Central memory CD4-positive, alpha-beta T cell (primary cell): Measurements from ENCODE around the gene PIGU.
"Not testable (repeated sequence)": the region's sequence is repeated elsewhere in the genome, so short reads cannot be mapped to it uniquely, and the experiment has no call there.

Experiments used
- DNase-seq: peaks from one replicate; pipeline ENCODE4 v3.0.0; 2022
- total RNA-seq, 3 experiments: gene quantifications; one replicate each; lab custom pipeline; 2026; lab: John Stamatoyannopoulos, UW

PIGU gene
- 11.2 to 27.2 (median 15.4) reads per million in 3 experiments for total RNA-seq

GRCh38 chr20:34676642-34677373 lies at the start of gene PIGU:
PIGU (minus strand) TSS chr20:34677092; CDS start chr20:34677085, 7 bp downstream.
- peak; percentile 96 for DNase-seq

GRCh38 chr20:34724172-34724571 lies 47.3 kb upstream of the PIGU start:
- DNase-seq, result no peak

- not testable (repeated sequence) for DNase-seq
These were observed 45.7 kb upstream of the PIGU start for GRCh38 chr20:34722560-34722959.

- no peak for DNase-seq
These were observed 43.4 kb upstream of the PIGU start for GRCh38 chr20:34720266-34720665.

- not testable (repeated sequence) for DNase-seq
These were observed 42.5 kb upstream of the PIGU start for GRCh38 chr20:34719242-34720017.

- DNase-seq, result no peak
These were observed 40.6 kb upstream of the PIGU start for GRCh38 chr20:34717230-34718095.

GRCh38 chr20:34716921-34717229 lies 40.0 kb upstream of the PIGU start:
- no peak for DNase-seq

- no peak for DNase-seq
These were observed 38.5 kb upstream of the PIGU start for GRCh38 chr20:34715384-34715783.

- DNase-seq, result not testable (repeated sequence)
These were observed 37.1 kb upstream of the PIGU start for GRCh38 chr20:34713944-34714515.

- no peak for DNase-seq
These were observed 36.5 kb upstream of the PIGU start for GRCh38 chr20:34713194-34713943.

GRCh38 chr20:34712525-34713192 lies 35.8 kb upstream of the PIGU start:
- no peak for DNase-seq

GRCh38 chr20:34711813-34712430 lies 35.0 kb upstream of the PIGU start:
- no peak for DNase-seq

- no peak for DNase-seq
These were observed 34.1 kb upstream of the PIGU start for GRCh38 chr20:34710861-34711574.

GRCh38 chr20:34710568-34710839 lies 33.6 kb upstream of the PIGU start:
- DNase-seq, result no peak

- DNase-seq, result no peak
These were observed 33.1 kb upstream of the PIGU start for GRCh38 chr20:34709831-34710567.

- peak; percentile 81 for DNase-seq
These were observed 32.3 kb upstream of the PIGU start for GRCh38 chr20:34709044-34709830.

- DNase-seq, result peak; percentile 46
These were observed 31.7 kb upstream of the PIGU start for GRCh38 chr20:34708621-34709043.

GRCh38 chr20:34706912-34707784 lies 30.3 kb upstream of the PIGU start:
- no peak for DNase-seq
